H1 (cell line): ENCODE results near the gene ANKRD11. TPM values are rescaled to one million over a fixed set of nuclear protein-coding genes. Genes with fewer than 3 reads are reported as not detected.

Experiments
- CTCF ChIA-PET: fragments of 300-600 bp; sonication (Branson Sonifier 250); formaldehyde crosslinking; loops from one replicate; lab custom pipeline; 2021; ENCODE audit not compliant: partially characterized antibody; lab: Charles Lee
- POLR2A ChIA-PET: fragments of 300-600 bp; sonication (Branson Sonifier 250); formaldehyde crosslinking; loops from one replicate; lab custom pipeline; 2021; ENCODE audit warnings: inconsistent platforms; ENCODE audit not compliant: partially characterized antibody; lab: Charles Lee
- DNase-seq, 2 experiments: peaks; one replicate each; pipeline versions ENCODE4 v3.0.0 to v3.0.0-alpha.2; 2010 to 2022; ENCODE audit warnings: low spot score in 2 of 2, low read depth in 1 of 2, mixed read lengths in 1 of 2
- FAIRE-seq: peaks from 2 replicates; lab custom pipeline; 2011; peaks lifted over from hg19 to GRCh38; lab: Jason Lieb, UNC
- H2AFZ ChIP-seq: 2 replicates; pipeline ENCODE4 v1.8.1; 2012; ENCODE audit warnings: low read length, inconsistent platforms
- H2AK5ac ChIP-seq: 2 replicates; pipeline ENCODE4 v1.6.1; 2013; ENCODE audit warnings: low read depth, low read length
- H2BK120ac ChIP-seq: replicated peaks from 2 replicates; pipeline ENCODE3; 2013; ENCODE audit warnings: low read depth, low read length, inconsistent platforms
- H2BK12ac ChIP-seq: 2 replicates; pipeline ENCODE4 v1.6.1; 2013; ENCODE audit warnings: low read depth, low read length
- H2BK15ac ChIP-seq: 2 replicates; pipeline ENCODE4 v1.6.1; 2013; ENCODE audit warnings: low read length
- H2BK20ac ChIP-seq: 2 replicates; pipeline ENCODE4 v1.6.1; 2013; ENCODE audit warnings: low read length
- H2BK5ac ChIP-seq: 2 replicates; pipeline ENCODE4 v1.6.1; 2013; ENCODE audit warnings: low read depth, low read length
- H3K14ac ChIP-seq: 2 replicates; pipeline ENCODE4 v1.6.1; 2013; ENCODE audit warnings: inconsistent platforms; ENCODE audit not compliant: insufficient read length
- H3K18ac ChIP-seq: 2 replicates; pipeline ENCODE4 v1.6.1; 2013; ENCODE audit warnings: low read length; ENCODE audit errors: extremely low read depth
- H3K23ac ChIP-seq: 2 replicates; pipeline ENCODE4 v1.6.1; 2013; ENCODE audit warnings: inconsistent platforms; ENCODE audit not compliant: insufficient read length
- H3K23me2 ChIP-seq: 2 replicates; pipeline ENCODE4 v1.6.1; 2013; ENCODE audit warnings: low read depth, low read length
- H3K27ac ChIP-seq: 2 replicates; pipeline ENCODE4 v1.6.1; 2011; ENCODE audit warnings: low read depth, low read length, inconsistent platforms
- H3K27me3 ChIP-seq, 4 experiments: replicated peaks in 1 of 4; 1 replicate in 1 of 4; 2 replicates in 3 of 4; pipeline versions ENCODE4 v1.6.1 to v1.8.1; 2011 to 2013; ENCODE audit warnings: low read length in 3 of 4, mild to moderate bottlenecking in 3 of 4, inconsistent platforms in 2 of 4, mixed read lengths in 2 of 4, moderate library complexity in 1 of 4; ENCODE audit not compliant: control insufficient read depth in 3 of 4, insufficient read depth in 3 of 4; ENCODE audit errors: extremely low read depth in 1 of 4
- H3K36me3 ChIP-seq, 4 experiments: 2 replicates each; pipeline versions ENCODE4 v1.6.1 to v1.8.1; 2011 to 2013; ENCODE audit warnings: mild to moderate bottlenecking in 4 of 4, low read length in 3 of 4, moderate library complexity in 2 of 4, control low read depth in 1 of 4, inconsistent platforms in 1 of 4; ENCODE audit not compliant: insufficient read depth in 4 of 4, control insufficient read depth in 2 of 4
- H3K4ac ChIP-seq: replicated peaks from 2 replicates; pipeline ENCODE3; 2013; ENCODE audit warnings: low read length, low read depth, mixed read lengths, inconsistent platforms; ENCODE audit not compliant: insufficient read length
- H3K4me1 ChIP-seq, 4 experiments: replicated peaks in 1 of 4; 1 replicate in 1 of 4; 2 replicates in 3 of 4; pipeline versions ENCODE4 v1.6.1 to v1.8.1; 2011 to 2013; ENCODE audit warnings: low read length in 3 of 4, inconsistent platforms in 2 of 4, mixed read lengths in 1 of 4; ENCODE audit not compliant: insufficient read depth in 4 of 4, control insufficient read depth in 3 of 4
- H3K4me2 ChIP-seq, 2 experiments: 2 replicates each; pipeline versions ENCODE4 v1.6.1 to v1.8.1; 2011 to 2013; ENCODE audit warnings: low read depth in 2 of 2, low read length in 2 of 2, control low read depth in 1 of 2, inconsistent platforms in 1 of 2, mild to moderate bottlenecking in 1 of 2; ENCODE audit not compliant: insufficient read depth in 1 of 2
- H3K4me3 ChIP-seq, 4 experiments: fragments of 200-600, 300-600 bp in 1 of 4; sonication (generic), shearing (Covaris generic), sonication (Bioruptor Twin) in 1 of 4; 2 replicates each; pipeline versions ENCODE4 v1.5.1 to v1.8.1; 2011 to 2016; ENCODE audit warnings: low read length in 4 of 4, low read depth in 3 of 4, control low read depth in 2 of 4, inconsistent platforms in 2 of 4, mild to moderate bottlenecking in 2 of 4, mixed read lengths in 1 of 4, moderate library complexity in 1 of 4; ENCODE audit not compliant: insufficient read depth in 2 of 4; ENCODE audit errors: extremely low read depth in 1 of 4
- H3K56ac ChIP-seq: replicated peaks from 2 replicates; pipeline ENCODE3; 2013; ENCODE audit warnings: low read depth, mild to moderate bottlenecking, mixed read lengths, low read length, inconsistent platforms; ENCODE audit not compliant: insufficient read length
- H3K79me1 ChIP-seq: 2 replicates; pipeline ENCODE4 v1.6.1; 2013; ENCODE audit warnings: low read depth, low read length, control low read depth
- H3K79me2 ChIP-seq, 2 experiments: 2 replicates each; pipeline versions ENCODE4 v1.6.1 to v1.8.1; 2012 to 2013; ENCODE audit warnings: low read length in 2 of 2, mild to moderate bottlenecking in 2 of 2, inconsistent platforms in 1 of 2; ENCODE audit not compliant: insufficient read depth in 2 of 2, control insufficient read depth in 1 of 2
- H3K9ac ChIP-seq, 4 experiments: replicated peaks in 1 of 4; 1 replicate in 1 of 4; 2 replicates in 3 of 4; pipeline versions ENCODE4 v1.6.1 to v1.8.1; 2011 to 2013; ENCODE audit warnings: low read depth in 3 of 4, low read length in 3 of 4, control low read depth in 2 of 4, mild to moderate bottlenecking in 2 of 4, moderate library complexity in 2 of 4, inconsistent platforms in 1 of 4; ENCODE audit errors: extremely low read depth in 1 of 4
- H3K9me3 ChIP-seq, 2 experiments: 2 replicates each; pipeline versions ENCODE4 v1.6.1 to v1.8.1; 2012 to 2013; ENCODE audit warnings: mild to moderate bottlenecking in 2 of 2, moderate library complexity in 2 of 2, control low read depth in 1 of 2, inconsistent platforms in 1 of 2, low read depth in 1 of 2, low read length in 1 of 2, mixed read lengths in 1 of 2; ENCODE audit not compliant: insufficient read depth in 2 of 2
- H4K20me1 ChIP-seq, 2 experiments: replicated peaks in 1 of 2; 2 replicates each; pipeline versions ENCODE3 to v1.8.1; 2011 to 2013; ENCODE audit warnings: inconsistent platforms in 2 of 2, low read length in 2 of 2, mild to moderate bottlenecking in 1 of 2; ENCODE audit not compliant: insufficient read depth in 2 of 2, control insufficient read depth in 1 of 2
- H4K5ac ChIP-seq: 2 replicates; pipeline ENCODE4 v1.6.1; 2013; ENCODE audit warnings: low read length, low read depth, mixed read lengths, inconsistent platforms; ENCODE audit not compliant: insufficient read length
- H4K8ac ChIP-seq: 2 replicates; pipeline ENCODE4 v1.8.0; 2013; ENCODE audit warnings: mild to moderate bottlenecking, moderate library complexity, low read length, inconsistent platforms; ENCODE audit not compliant: insufficient read depth; ENCODE audit errors: extremely low read depth
- H4K91ac ChIP-seq: replicated peaks from 2 replicates; pipeline ENCODE3; 2013; ENCODE audit warnings: low read length, mixed read lengths, inconsistent platforms; ENCODE audit not compliant: insufficient read length
- ATF2 ChIP-seq: IDR thresholded peaks from 2 replicates; pipeline ENCODE4 v1.6.1; 2012; ENCODE audit warnings: low read length, inconsistent platforms
- ATF3 ChIP-seq: IDR thresholded peaks from 2 replicates; pipeline ENCODE4 v1.6.1; 2011; ENCODE audit warnings: low read depth, mild to moderate bottlenecking, low read length; ENCODE audit not compliant: insufficient read depth
- BACH1 ChIP-seq: IDR thresholded peaks from 2 replicates; pipeline ENCODE4 v1.6.1; 2012; ENCODE audit warnings: low read length, improper control_type of control experiment
- BCL11A ChIP-seq, 2 experiments: IDR thresholded peaks; one replicate each; pipeline ENCODE4 v1.6.1; 2011; ENCODE audit warnings: low read depth in 2 of 2, low read length in 2 of 2, mild to moderate bottlenecking in 2 of 2
- GABPA ChIP-seq: IDR thresholded peaks from 2 replicates; pipeline ENCODE4 v1.6.1; 2011; ENCODE audit warnings: mild to moderate bottlenecking, low read length, moderate library complexity, borderline replicate concordance; ENCODE audit not compliant: insufficient read depth
- JUND ChIP-seq: IDR thresholded peaks from 2 replicates; pipeline ENCODE4 v1.6.1; 2011; ENCODE audit warnings: mild to moderate bottlenecking, improper control_type of control experiment, low read length
- KDM5A ChIP-seq: fragments of 200-600 bp; IDR thresholded peaks from 2 replicates; pipeline ENCODE4 v1.7.1; 2012; ENCODE audit warnings: mild to moderate bottlenecking, low read length, inconsistent platforms, mixed read lengths
- MAX ChIP-seq: IDR thresholded peaks from 2 replicates; pipeline ENCODE4 v1.6.1; 2012; ENCODE audit warnings: inconsistent platforms
- POLR2AphosphoS5 ChIP-seq: IDR thresholded peaks from 2 replicates; pipeline ENCODE4 v1.6.1; 2011; ENCODE audit warnings: low read depth, low read length
- RFX5 ChIP-seq: IDR thresholded peaks from 2 replicates; pipeline ENCODE4 v1.6.1; 2011; ENCODE audit warnings: low read depth, low read length, improper control_type of control experiment, borderline replicate concordance
- RXRA ChIP-seq: IDR thresholded peaks from 2 replicates; pipeline ENCODE4 v1.6.1; 2011; ENCODE audit warnings: low read depth, mild to moderate bottlenecking, low read length, moderate library complexity; ENCODE audit not compliant: insufficient read depth
- SIX5 ChIP-seq: IDR thresholded peaks from 2 replicates; pipeline ENCODE4 v1.6.1; 2011; ENCODE audit warnings: mild to moderate bottlenecking, low read depth, low read length
- WGBS, 2 experiments: shearing (Covaris generic) in 1 of 2; methylation state at CpG; one replicate each; pipeline versions ENCODE4 v1.1.6 to v1.1.7; 2013 to 2015; ENCODE audit warnings: low lambda C conversion rate in 2 of 2, mixed read lengths in 2 of 2, inconsistent platforms in 1 of 2, low coverage in 1 of 2, missing lambda C conversion rate in 1 of 2; ENCODE audit not compliant: insufficient replicate concordance in 2 of 2, insufficient coverage in 1 of 2, insufficient read length in 1 of 2; ENCODE audit errors: extremely low coverage in 1 of 2, missing lambda C conversion rate in 1 of 2; 5-methylcytosine and 5-hydroxymethylcytosine counted together
- polyA plus RNA-seq, 7 experiments: library from polyadenylated mRNA; depleted of rRNA in 3 of 7; stranded (reverse) in 5 of 7; unstranded in 2 of 7; fragments of >200 nt in 5 of 7; fragments of 200-250 nt in 2 of 7; gene quantifications; 1 replicate in 5 of 7; 2 replicates in 1 of 7; 4 replicates in 1 of 7; pipeline versions ENCODE4 v1.2.1 to v1.2.3, GENCODE V29; 2011 to 2013; ENCODE audit warnings: missing spikeins in 2 of 7, mixed read lengths in 2 of 7
- total RNA-seq: library from RNA; stranded (reverse); fragmentation: NEBNext Ultra II Directional; extraction: Animal tissue kit (Norgen Biotek cat#: 25700); gene quantifications from 2 replicates; pipeline ENCODE4 v1.2.1, GENCODE V29; 2021

The ANKRD11 gene
- total and polyA plus RNA-seq, 2 of the 8 experiments (the other 6 are each of a cell fraction or from before 2014, with no cell fraction given) = 46.5 to 142 TPM

GRCh38 chr16:89365996-89366395, 124.4 kb downstream of the ANKRD11 start:
- H2BK120ac ChIP-seq = no peak overlapping the region
- CTCF ChIA-PET = interaction anchor here (1.1 to 2.0 kb wide), 4 partner anchors 9 to 52 kb away, joined by 3 to 8 read pairs (median 6); no protein-coding TSS in a partner anchor
- 91% methylated on average over 5 of the region's 5 CpGs; no CpG with 5 or more reads in 1 of the 2 experiments for WGBS, 2 experiments

More at GRCh38 chr16:89365996-89366395, 124.4 kb downstream of the ANKRD11 start:
- Histone ChIP-seq H2BK12ac (no peak overlapping the region), H4K5ac (no peak overlapping the region), H3K23me2 (no peaks in the 10 kb centered on the region), H4K91ac (no peak overlapping the region), H3K4me2 (no peak overlapping the region), H2BK20ac (no peak overlapping the region), H3K27me3 (no peaks in the 10 kb centered on the region), H3K4ac (no peak overlapping the region), H3K18ac (no peak overlapping the region), H3K23ac (no peak overlapping the region), H2BK15ac (no peak overlapping the region), H3K14ac (no peak overlapping the region), H3K9ac (no peak overlapping the region), H2AK5ac (no peak overlapping the region), H4K20me1 (peaks cover 49 to 65% of the 10 kb centered on the region in 2 experiments), H3K4me3 (no peak overlapping the region), H3K79me1 (peaks cover 34% of the 10 kb centered on the region), H2AFZ (no peak overlapping the region), H3K56ac (no peak overlapping the region), H4K8ac (no peak overlapping the region), H3K36me3 (no peaks in the 10 kb centered on the region), H3K27ac (no peak overlapping the region), H2BK5ac (no peak overlapping the region), H3K9me3 (no peaks in the 10 kb centered on the region), H3K4me1 (peaks cover 13 to 42% (median 27%) of the 10 kb centered on the region in 4 experiments), H3K79me2 (peaks cover 38 to 97% of the 10 kb centered on the region in 2 experiments)
- POLR2A ChIA-PET = interaction anchor here (1.0 to 1.1 kb wide), 2 partner anchors 10 to 49 kb away, joined by 3 read pairs; no protein-coding TSS in a partner anchor
- DNase-seq = no peak
- FAIRE-seq = no peak
- TF ChIP-seq JUND (no peak), RFX5 (no peak), GABPA (no peak), SIX5 (no peak), POLR2AphosphoS5 (no peak), ATF2 (no peak), MAX (no peak), BCL11A (IDR thresholded peaks at IDR 0.05; ENCODE audit: low read depth in 2 of 2, low read length in 2 of 2) (no peak), BACH1 (no peak), ATF3 (no peak), KDM5A (no peak), RXRA (no peak)
